WTC11 (cell line): ENCODE measurements around the gene SRMS.

Experiments used
- ATF2 ChIP-seq: sonication (generic); formaldehyde crosslinking; IDR thresholded peaks from 2 replicates; pipeline ENCODE4 v1.8.1; 2022; ENCODE audit warnings: low read depth, missing genetic modification reagents, borderline replicate concordance
- CBFB ChIP-seq: sonication (generic); formaldehyde crosslinking; IDR thresholded peaks from 2 replicates; pipeline ENCODE4 v1.8.1; 2022; ENCODE audit warnings: mild to moderate bottlenecking, low read depth, missing genetic modification reagents
- JAZF1 ChIP-seq: fragments of 250-450 bp; sonication (Bioruptor Pico); IDR thresholded peaks from 2 replicates; pipeline ENCODE4 v1.9.0; 2021; ENCODE audit warnings: moderate library complexity, mild to moderate bottlenecking, inconsistent platforms
- MLX ChIP-seq: sonication (generic); formaldehyde crosslinking; IDR thresholded peaks from 2 replicates; pipeline ENCODE4 v1.8.1; 2023; ENCODE audit warnings: mild to moderate bottlenecking, missing genetic modification reagents, moderate library complexity
- MXD4 ChIP-seq: fragments of 250-450 bp; sonication (Bioruptor Pico); IDR thresholded peaks from 2 replicates; pipeline ENCODE4 v1.8.0; 2021; ENCODE audit warnings: mild to moderate bottlenecking, moderate library complexity, borderline replicate concordance
- PREB ChIP-seq: sonication (generic); formaldehyde crosslinking; IDR thresholded peaks from 2 replicates; pipeline ENCODE4 v1.8.1; 2022; ENCODE audit warnings: mild to moderate bottlenecking, missing genetic modification reagents, moderate library complexity, borderline replicate concordance
- SP1 ChIP-seq: sonication (generic); formaldehyde crosslinking; conservative IDR thresholded peaks from 2 replicates; pipeline ENCODE4 v1.8.1; 2022; ENCODE audit warnings: missing genetic modification reagents
- TF ChIP-seq, protein P1 (sequence below): fragments of 200-600 bp; IDR thresholded peaks from 2 replicates; pipeline ENCODE4 v1.8.0; 2022; ENCODE audit warnings: antibody characterized with exemption

DNA sequence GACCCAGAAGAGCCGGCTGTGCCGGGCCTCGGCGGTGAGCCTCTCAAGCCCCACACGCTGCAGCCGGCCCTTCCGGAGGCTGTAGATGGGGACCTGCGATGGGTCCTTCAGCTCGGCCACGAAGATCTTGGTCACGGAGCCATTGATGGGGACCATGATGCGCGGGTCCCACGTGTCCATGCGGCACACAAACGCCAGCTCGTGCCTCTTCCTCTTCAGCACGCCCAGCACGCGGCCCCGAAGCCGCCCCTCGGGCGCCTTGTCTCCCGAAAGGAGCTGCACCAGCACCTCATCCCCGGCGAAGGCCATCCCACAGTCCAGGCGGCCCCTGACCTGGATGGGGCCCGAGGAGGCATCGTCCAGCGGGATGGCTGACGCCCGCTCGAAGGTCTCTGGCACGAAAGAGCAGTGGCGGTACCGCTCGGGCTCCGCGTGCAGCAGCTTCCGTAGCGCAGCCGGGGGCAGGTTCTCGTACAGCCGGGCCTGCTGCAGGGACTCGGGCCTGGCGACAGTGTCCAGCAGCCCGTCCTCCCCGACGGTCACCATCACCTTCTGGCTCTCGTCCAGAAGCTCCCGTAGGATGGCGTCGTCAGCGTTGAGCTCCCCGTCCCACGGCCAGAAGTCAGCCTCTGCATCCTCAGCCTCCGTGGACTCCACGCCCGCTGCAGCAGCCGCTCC, 17.6 kb upstream of the SRMS start:
- TF ChIP-seq ATF2 (CRISPR knock-in tag) (no peak), MLX (CRISPR knock-in tag) (no peak), CBFB (no peak), MXD4 (CRISPR knock-in tag) (no peak), PREB (no peak), JAZF1 (CRISPR knock-in tag) (no peak), SP1 (CRISPR knock-in tag) (no peak)
- TF ChIP-seq, protein P1, sequence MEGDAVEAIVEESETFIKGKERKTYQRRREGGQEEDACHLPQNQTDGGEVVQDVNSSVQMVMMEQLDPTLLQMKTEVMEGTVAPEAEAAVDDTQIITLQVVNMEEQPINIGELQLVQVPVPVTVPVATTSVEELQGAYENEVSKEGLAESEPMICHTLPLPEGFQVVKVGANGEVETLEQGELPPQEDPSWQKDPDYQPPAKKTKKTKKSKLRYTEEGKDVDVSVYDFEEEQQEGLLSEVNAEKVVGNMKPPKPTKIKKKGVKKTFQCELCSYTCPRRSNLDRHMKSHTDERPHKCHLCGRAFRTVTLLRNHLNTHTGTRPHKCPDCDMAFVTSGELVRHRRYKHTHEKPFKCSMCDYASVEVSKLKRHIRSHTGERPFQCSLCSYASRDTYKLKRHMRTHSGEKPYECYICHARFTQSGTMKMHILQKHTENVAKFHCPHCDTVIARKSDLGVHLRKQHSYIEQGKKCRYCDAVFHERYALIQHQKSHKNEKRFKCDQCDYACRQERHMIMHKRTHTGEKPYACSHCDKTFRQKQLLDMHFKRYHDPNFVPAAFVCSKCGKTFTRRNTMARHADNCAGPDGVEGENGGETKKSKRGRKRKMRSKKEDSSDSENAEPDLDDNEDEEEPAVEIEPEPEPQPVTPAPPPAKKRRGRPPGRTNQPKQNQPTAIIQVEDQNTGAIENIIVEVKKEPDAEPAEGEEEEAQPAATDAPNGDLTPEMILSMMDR, result no peak
